Transverse colon (tissue), 4 donors: ENCODE data around the gene GCDH. TPM values are rescaled to one million over a fixed set of nuclear protein-coding genes. Genes with fewer than 3 reads are reported as not detected.

Experiments
- small RNA-seq, 4 donors: library from RNA; depleted of rRNA; stranded (forward); fragments of <200 nt; gene quantifications; one replicate each; pipeline ENCODE3, GENCODE V24; 2016
- total RNA-seq, 4 donors: library from RNA; depleted of rRNA; stranded (reverse); fragments of >200 nt; gene quantifications; one replicate each; pipeline ENCODE4 v1.1.0, GENCODE V29; 2016

Gene GCDH
- total RNA-seq, 4 donors from 2014 or later, result 1.9 to 43.4 (median 33.2) TPM

Small RNAs within 50 kb of the gene (small RNA-seq; reads per million reads assigned to genes)
- gene MIR5695, result 0 to 0.42 (median 0.14) reads per million in 4 donors
- 0 to 0.70 (median 0.14) reads per million in 4 donors for gene MIR6515
- gene MIR6794, result 0 reads per million in 4 donors

Other genes starting within 250 kb of the GCDH start
- 100 to 1,000 TPM in 1 of 4 donors, 10 to 100 TPM in 3; 52.4 to 272 (median 70.1) TPM for gene MAN2B1, start 224.4 kb upstream of the GCDH start, total RNA-seq
- gene WDR83, start 224.4 kb upstream of the GCDH start, total RNA-seq, result 10 to 100 TPM in 1 of 4 donors, 1 to 10 TPM in 2, not detected in 1; 7.6 to 36.3 (median 9.4) TPM
- gene DHPS, start 209.3 kb upstream of the GCDH start, total RNA-seq, result 100 to 1,000 TPM; 117 to 139 (median 128) TPM
- gene GNG14, start 203.2 kb upstream of the GCDH start, total RNA-seq, result not detected
- gene FBXW9, start 194.5 kb upstream of the GCDH start, total RNA-seq, result 1 to 10 TPM; 3.2 to 8.1 (median 4.9) TPM
- gene TNPO2, start 167.2 kb upstream of the GCDH start, total RNA-seq, result 100 to 1,000 TPM in 1 of 4 donors, 10 to 100 TPM in 3; 39.2 to 128 (median 62.7) TPM
- gene TRIR, start 156.5 kb upstream of the GCDH start, total RNA-seq, result 100 to 1,000 TPM; 295 to 760 (median 327) TPM
- gene GET3, start 153.7 kb upstream of the GCDH start, total RNA-seq, result 10 to 100 TPM; 18.3 to 75.2 (median 43.6) TPM
- 100 to 1,000 TPM; 121 to 325 (median 141) TPM for gene BEST2, start 139.4 kb upstream of the GCDH start, total RNA-seq
- gene HOOK2, start 115.6 kb upstream of the GCDH start, total RNA-seq, result 100 to 1,000 TPM; 138 to 387 (median 215) TPM
- gene JUNB, start 99.7 kb upstream of the GCDH start, total RNA-seq, result 100 to 1,000 TPM; 386 to 857 (median 664) TPM
- gene PRDX2, start 89.4 kb upstream of the GCDH start, total RNA-seq, result 100 to 1,000 TPM; 172 to 357 (median 198) TPM
- gene THSD8, start 89.1 kb upstream of the GCDH start, total RNA-seq, result 1 to 10 TPM in 1 of 4 donors, not detected in 3; 1.6 TPM
- 10 to 100 TPM in 1 of 4 donors, 1 to 10 TPM in 2, not detected in 1; 2.7 to 17.5 (median 4.0) TPM for gene RNASEH2A, start 84.6 kb upstream of the GCDH start, total RNA-seq
- gene RTBDN, start 56.6 kb upstream of the GCDH start, total RNA-seq, result not detected
- 1 to 10 TPM in 1 of 4 donors, under 1 TPM in 2, not detected in 1; 0.64 to 2.4 (median 0.82) TPM for gene MAST1, start 52.6 kb upstream of the GCDH start, total RNA-seq
- gene DNASE2, start 9.7 kb upstream of the GCDH start, total RNA-seq, result 10 to 100 TPM; 24.6 to 34.4 (median 34.4) TPM
- under 1 TPM in 1 of 4 donors, not detected in 3; 0.32 TPM for gene KLF1, start 4.0 kb upstream of the GCDH start, total RNA-seq
- under 1 TPM in 1 of 4 donors, not detected in 3; 0.68 TPM for gene SYCE2, start 28.1 kb downstream of the GCDH start, total RNA-seq
- gene FARSA, start 42.6 kb downstream of the GCDH start, total RNA-seq, result 10 to 100 TPM; 18.0 to 40.8 (median 32.6) TPM
- gene CALR, start 47.4 kb downstream of the GCDH start, total RNA-seq, result 100 to 1,000 TPM; 181 to 444 (median 317) TPM
- 10 to 100 TPM; 57.9 to 87.9 (median 75.9) TPM for gene RAD23A, start 54.7 kb downstream of the GCDH start, total RNA-seq
- gene GADD45GIP1, start 66.1 kb downstream of the GCDH start, total RNA-seq, result 10 to 100 TPM; 28.6 to 55.0 (median 33.6) TPM
- gene DAND5, start 78.4 kb downstream of the GCDH start, total RNA-seq, result under 1 TPM in 2 of 4 donors, not detected in 2; 0.27 to 0.32 TPM
- 10 to 100 TPM; 25.4 to 53.1 (median 29.3) TPM for gene NFIX, start 104.3 kb downstream of the GCDH start, total RNA-seq
- 10 to 100 TPM in 3 of 4 donors, 1 to 10 TPM in 1; 4.5 to 33.4 (median 16.7) TPM for gene LYL1, start 211.7 kb downstream of the GCDH start, total RNA-seq
- 100 to 1,000 TPM in 1 of 4 donors, 10 to 100 TPM in 3; 26.6 to 199 (median 60.7) TPM for gene TRMT1, start 225.6 kb downstream of the GCDH start, total RNA-seq
- gene NACC1, start 227.1 kb downstream of the GCDH start, total RNA-seq, result 10 to 100 TPM; 31.6 to 54.2 (median 36.5) TPM